Middle frontal gyrus (tissue), 1 donor: Measurements from ENCODE around the gene CERK.

ENCODE experiments used
- DNase-seq: peaks from one replicate; pipeline ENCODE4 v3.0.0-alpha.2; 2015; ENCODE audit warnings: low spot score; ENCODE audit errors: extremely low spot score

CERK gene

DNA sequence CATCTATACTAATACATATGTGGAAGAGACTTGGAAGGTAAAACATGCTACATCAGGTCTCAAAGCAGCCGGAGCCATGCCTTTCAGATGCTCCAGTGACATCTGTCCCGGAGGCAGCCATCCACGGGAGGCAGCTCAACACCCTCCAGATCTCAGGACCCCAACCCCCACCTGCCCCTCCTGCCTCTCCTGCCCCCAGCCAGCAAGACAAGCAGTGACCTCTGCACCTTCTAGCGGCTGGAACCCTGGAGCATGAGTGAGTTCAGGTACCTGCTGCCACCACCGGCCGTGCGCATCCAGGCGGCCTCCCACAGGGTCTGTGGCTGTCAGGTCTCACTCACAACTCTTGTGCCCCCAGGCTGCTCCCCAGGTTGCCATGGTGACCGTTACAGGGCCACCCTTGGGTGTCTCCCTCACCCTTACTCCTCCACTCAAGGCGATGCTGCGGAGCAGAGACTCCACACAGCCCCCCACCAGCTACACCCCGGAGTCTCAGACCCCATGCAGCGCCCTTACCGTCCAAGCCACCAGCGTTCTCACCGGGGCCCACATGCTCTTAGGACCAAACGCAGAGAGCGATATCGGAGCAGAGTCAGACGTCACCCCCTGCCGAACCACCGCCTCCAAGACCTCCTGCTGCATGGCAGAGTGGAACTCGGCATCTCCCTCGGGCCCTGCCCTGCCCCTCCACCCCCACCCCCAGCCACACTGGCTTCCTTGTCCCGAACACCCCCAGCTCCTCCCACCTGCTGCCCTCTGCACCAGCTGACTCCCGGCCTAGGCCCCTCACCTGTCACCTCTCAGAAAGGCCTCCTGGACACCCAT is 34.7 kb downstream of the CERK start:
- no peak for DNase-seq

DNA sequence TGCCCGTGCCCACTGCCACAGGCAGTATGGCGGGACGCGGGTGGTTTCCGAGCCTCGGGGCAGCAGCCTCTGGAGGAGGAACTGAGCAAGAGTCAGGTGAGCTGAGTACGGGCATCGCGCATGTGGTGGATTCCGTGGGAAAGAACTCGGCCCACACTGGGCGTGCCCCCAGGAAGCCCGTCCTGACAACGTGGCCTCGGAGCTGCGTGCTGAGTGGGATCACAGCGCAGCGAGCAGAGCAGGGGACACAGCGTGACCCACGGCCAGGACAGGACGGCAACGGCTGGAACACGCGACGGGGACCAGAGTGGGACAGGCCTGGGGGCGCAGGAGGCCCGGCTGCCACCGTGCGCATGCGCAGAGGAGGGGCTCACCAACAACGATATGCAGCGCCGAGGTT is 36.8 kb downstream of the CERK start:
- DNase-seq, result no peak

DNA sequence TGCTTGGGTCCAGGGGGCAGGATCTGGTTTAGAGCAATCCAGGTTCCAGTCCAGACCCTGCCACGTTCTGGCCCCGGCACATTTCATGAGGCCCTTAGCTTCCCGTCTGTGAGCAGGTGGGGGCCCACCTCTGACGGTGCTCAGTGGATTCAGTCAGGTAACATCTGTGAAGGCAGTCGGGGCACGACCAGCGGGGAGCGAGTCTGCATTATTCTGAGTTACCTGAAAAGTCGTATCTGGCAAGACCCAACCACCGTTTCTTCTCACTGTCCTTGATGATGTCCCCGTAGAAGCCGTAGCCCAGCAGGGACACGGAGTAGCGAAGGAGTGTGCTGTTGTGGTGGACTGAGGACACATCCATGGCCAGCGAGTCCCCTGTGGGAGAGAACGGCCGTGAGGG is 39.0 kb downstream of the CERK start:
- DNase-seq, result no peak

DNA sequence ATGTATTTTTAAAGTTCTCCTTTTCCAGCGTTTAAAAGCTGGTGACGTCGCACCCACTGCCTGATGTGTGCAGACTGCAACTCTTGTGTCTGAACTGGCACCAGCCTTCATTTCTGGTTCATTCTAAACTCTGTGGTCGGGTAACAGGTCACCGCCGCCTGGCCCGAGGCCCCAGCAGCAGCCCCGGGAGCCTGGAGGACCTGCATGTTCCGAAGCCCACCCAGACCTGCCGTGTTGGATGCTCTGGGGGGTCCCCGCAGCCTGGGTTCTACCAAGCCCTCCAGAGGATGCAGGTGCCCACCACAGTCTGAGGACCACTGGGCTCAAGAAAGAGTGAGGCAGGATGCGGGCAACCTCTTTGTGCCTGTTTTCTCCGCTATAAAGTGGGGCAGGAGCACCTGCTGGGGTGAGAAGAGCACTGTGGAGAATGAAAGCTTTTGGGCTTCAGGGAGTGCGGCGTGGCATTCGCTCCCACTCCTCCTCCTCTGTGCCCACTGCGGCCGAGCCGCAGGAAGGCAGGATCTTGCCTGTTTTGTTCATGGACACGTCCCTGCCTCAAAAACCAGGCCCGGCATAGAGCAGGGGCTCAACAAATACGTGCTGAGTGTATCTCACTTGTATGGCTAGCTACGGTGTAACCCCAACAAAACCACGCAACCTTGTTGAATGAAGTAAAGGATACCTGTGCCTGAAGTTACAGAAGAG is 40.1 kb downstream of the CERK start:
- DNase-seq, result no peak

DNA sequence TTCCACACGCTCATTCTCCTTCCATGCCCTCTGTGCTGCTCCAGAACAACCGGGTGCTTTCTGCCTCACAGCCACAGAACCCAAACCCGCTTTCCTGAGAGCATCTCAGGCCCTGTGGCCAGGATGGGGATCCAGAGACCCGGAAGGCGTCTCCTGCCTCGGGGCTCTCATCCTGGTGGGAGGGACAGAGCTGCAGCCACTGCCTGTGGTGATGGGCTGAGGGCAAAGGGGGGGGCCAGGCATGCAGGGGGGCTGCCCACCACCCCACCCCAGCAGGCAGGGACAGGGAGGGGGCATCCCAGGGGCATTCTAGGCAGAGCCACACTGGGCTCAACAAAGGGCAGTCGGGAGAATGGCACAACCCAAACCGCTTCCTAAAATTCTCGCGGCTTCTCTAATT is 41.4 kb downstream of the CERK start:
- DNase-seq, result no peak

DNA sequence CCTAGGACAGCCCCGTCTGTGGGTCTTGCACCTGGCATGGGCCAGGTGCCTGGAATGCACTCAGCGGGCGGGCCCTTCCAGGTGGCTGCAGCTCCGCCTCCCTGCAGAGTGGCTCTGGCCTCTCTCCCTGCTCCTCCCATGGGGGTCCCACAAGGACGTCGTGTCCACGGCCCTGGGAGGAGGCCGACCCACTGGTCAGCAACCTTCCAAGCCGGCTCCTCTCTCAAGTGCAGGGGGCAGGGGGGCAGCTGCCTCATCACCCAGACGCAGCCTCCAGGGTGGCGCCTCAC is 41.9 kb downstream of the CERK start:
- DNase-seq, result no peak

DNA sequence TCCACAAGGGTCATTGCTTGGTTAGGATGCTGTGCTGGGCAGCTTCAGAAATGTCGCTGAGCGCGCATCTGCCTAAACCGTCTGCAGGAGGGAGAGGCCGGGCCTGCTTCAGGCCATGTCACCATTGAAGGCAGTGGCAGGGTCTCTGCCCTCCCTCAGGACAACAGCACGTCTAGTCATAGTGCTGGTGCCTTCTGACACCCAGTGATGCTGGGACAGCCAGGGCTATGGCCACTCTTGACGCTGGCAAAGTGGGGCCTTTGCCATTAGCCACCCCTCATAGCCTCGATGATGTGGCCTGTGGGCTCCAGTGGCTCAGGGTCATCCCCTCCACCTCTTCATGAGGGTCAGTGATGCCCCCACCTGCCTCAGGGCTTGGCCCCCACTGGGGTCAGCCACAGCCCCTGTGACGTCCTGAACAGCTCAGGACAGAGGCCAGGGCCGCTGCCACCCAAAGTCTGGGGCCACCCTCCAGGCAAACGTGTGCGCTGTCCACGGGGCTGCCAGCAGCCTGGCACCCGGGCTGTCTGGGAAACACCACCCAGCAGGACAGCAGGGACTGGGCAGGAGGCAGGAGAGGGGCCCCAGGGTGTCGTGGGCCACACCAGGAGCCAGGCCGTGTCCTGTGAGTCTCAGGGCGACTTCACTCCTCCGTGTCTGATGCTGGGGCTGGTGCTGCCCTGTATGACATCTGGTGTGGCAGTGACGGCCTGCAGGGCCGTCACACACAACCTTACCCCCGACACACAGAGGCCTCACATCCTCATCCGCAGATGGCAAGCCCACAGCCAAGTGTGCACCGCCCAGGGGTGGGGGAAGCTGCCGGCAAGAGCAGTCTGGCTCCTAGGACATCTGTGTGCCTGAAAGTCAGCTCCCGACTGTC is 42.5 kb downstream of the CERK start:
- no peak for DNase-seq

DNA sequence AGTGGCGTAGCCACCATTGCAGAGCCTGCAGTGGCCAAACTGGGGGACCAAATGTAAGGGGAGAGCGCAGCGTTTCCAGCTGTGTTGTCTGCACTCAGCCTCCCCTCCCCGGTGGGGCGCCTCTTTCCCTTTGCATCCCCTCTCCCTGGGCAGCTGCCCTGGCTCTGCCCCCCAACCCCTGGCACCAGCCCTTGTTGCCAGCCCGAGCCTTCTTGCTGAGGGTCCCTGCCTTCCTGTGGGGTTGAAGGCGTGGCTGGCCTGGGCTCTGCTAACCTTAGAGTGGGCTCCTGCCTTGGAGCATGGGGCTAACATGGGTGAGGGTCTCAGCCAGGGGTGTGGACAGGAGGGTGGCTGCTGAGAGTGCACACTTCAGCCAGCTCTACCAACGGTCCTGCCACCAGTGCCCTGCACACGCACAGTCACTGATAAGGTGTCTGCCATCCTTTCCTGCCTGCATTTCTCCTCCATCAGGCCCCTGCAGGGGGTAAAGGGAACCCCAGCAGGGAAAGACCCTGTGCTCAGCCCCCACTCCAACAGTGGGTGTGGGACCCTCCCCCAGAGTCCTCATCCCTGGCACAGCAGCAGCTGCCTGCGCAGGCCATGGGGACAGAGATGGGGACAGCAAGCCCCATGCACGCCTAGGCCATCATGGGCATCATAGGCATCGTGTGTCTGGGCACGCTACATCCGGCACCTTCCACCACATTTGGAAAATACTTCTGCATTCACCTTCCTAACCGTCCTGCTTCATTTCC is 43.5 kb downstream of the CERK start:
- DNase-seq, result no peak

DNA sequence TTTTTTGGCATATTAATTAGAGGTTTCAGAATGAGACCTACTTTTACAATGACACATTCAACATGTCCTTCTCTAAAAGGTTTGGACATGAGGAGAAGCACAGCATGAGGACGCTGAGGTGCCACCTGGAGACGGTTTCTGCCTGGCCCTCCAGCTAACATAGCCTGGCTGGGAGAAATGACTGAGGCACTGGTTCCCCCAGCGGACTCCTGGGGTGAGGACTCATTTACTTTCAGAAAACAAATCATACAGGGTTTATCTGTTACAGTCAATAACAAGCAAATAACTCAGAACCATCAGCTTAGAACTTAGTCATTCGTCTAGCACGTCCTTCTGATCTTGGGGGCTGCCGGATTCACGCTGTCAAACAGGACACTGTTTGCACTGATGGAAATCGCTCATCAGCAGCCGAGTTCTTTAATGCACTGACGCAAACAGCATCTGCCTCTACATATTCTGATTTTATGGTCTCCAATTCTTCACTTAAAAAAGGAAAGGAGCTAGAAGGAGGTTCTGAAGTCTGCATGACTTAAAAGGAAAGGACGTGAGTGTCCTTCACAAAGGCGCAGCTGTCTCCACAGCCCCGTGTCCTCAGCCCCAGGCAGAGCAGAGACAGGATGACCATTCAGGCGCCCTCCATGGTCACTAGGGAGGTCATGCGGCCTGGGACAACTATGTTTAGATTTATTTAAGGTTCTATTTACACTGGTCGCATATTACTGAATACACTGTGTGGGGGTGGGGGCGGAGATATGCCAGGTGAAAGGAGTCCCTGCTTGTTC is 44.2 kb downstream of the CERK start:
- no peak for DNase-seq

DNA sequence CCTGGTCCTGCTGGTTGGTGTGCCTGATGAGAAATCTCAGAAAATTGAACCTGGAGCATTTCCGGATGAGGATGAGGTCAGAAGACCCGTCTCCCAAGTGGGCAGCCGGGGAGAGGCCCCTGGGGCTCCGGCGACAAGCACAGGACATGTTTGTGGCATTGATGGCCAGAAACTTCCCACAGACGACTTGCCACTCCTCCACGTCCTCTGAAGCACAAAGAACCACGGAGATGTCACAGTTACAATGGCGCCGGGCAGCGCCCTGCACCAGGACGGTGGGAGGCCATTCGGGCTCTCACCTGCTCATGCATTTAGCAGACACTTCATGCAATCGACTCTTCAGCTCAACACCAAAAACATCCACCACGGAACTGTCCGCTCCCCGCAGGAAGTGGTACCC is 46.5 kb downstream of the CERK start:
- no peak for DNase-seq

DNA sequence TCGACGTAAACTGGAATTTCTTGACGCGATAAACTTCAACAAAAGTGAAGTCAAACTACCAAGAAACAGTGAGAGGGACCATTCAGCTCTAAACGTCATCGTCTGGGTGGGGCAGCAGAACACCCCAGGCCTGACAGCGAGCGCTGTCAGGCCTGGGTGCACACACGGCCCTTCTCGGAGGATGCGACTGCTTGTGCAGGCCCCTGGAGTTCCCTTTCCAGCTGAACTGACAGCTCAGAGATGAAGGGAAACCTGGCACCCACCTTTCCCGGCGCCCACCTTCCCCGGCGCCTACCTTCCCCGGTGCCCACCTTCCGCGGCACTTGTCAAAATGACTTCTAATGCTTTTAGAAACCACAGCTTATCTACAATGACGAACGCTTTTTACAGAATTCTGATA is 47.9 kb downstream of the CERK start:
- no peak for DNase-seq

DNA sequence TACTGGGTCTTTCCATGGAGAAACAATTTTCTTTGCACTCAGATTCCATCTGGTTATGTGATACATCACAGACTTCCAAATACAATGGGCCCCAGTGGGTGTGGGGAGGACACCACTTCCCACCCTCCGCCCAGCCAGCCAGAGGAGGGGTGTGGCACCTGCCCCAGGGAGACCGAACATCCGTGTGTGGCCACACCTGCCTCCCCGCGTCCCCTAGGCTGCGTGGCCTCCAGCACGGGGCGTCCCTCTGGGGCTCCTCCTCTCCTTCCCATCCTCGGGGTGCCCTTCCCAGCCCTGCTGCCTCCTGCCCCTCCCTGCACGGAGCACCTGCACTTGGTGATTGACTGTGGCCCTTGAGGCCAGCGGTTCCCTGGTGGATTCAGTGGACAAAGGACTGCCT is 49.1 kb downstream of the CERK start:
- no peak for DNase-seq

DNA sequence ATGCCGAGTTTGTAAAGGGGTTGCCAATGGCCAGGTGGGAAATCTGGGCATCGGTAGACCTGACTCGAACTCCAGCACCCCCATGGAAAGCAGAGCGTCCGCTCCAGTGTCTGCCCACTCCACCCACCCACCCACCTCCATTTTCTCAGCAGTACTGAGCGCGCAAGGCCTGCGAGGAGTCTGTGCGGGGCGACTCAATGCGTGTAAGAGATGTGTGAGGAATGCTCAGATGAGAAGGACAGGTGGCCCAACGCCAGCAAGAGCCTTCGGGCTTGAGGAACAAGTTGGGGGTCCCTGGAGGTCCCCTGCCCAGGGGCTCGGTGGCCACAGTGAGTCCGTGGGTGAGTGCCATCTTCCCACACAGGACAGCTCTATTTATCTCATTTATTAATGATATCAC is 50.6 kb downstream of the CERK start:
- DNase-seq, result no peak

DNA sequence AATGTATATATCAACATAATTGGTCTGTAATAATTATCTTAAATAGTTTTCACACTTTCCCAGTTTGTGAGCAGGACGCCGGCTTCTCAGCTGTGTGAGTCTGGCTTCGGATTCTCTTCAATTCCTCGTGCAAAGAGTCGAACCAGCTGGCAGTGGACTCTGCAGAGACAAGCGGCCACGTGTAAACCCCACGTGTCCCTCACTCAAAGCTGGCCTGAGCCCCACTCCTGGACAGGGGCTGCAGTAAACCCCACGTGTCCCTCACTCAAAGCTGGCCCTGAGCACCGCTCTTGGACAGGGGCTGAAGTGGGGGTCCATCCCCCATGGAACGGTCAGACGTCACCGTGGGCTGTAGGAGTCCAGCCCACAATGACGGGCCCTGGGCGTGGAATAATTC is 51.0 kb downstream of the CERK start:
- DNase-seq, result no peak

DNA sequence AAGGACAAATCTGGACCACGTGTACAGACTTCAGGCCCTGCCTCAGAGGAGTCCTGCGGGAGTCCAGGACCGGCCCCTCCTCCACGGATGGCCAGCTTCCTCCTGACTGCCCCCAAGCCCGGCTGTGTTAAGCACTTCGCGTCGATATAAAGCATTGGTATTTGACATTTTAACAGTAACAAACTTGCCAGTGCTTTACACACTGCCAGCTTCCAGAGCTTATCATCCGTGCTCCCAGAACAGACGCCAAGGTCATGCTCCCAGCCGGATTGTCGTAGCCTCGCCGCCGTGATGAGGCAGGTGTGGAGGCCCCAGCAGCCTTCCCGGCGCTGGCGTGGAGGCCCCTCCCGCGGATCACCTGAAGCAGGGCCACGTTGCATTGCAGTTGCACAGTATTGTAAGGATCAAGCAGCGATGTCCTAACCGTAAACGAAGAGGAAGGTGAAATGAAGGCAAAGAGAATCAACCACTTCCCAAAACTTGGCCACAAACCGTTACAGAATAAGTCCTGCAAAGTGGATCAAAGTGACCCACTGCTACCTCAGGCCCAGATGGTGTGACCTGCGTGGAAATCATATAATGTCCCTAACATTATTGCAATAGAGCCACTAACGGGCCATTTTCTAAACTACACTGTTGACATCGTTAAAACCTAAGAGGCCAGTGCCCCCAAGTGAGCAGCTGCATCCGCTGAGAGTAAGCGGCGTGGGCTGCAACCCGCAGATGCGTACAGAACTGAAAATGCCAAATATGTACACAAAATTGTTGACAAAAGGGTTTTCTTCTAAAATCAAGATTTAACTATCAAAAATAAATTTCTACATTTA is 51.6 kb downstream of the CERK start:
- no peak for DNase-seq

DNA sequence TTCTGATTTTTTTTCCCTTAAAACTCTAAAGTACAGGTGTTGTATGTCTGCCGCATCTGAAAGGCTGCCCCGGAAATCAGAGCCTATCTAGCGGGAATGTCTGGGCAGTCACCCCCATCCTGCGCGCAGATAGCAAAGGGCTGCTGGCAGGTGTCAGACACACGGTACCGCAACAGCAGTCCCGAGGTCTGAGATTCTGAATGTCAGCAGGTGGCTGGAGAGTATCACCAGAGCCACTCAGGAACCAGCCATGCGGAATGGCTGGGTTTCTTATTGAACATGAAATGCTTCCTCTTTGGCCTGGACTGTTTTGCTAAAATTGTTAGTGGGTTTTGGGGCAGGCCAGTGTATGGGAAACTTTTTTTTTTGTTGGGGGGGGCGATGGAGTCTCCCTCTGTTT is 53.3 kb downstream of the CERK start:
- DNase-seq, result no peak

DNA sequence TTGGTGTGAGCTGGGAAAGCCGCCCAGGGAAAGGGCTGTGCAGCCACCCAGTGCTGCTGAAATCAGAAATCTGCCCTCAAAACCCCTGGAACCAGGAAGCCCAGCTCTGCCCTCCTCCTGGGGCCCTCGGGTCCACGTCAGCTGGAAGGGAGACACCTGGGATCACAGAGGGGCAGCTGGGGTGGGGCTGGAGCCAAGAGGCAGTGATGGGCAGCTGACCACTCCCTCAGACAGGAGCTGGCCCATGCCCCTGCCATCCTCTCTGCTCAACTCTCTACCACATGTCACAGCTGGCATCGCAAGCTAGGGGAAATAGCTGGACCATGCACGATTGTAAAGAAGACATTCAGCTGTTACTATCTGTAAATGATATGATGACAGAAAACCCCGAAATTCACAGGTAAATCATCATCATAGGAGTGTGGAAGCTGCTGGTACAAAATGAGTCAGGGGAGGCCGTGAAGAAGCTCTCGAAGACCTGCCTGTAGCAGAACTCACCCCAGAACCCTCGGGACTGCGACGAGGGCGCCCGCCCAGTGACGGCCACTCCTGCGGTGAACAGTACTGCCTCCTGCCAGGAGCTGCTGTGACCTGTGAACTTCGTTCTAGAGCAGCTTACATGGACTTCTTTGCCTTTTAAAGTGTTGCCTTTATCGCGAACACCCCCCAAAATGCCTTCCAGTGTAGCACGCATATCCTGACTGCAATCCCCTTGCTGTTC is 55.9 kb downstream of the CERK start:
- DNase-seq, result no peak

DNA sequence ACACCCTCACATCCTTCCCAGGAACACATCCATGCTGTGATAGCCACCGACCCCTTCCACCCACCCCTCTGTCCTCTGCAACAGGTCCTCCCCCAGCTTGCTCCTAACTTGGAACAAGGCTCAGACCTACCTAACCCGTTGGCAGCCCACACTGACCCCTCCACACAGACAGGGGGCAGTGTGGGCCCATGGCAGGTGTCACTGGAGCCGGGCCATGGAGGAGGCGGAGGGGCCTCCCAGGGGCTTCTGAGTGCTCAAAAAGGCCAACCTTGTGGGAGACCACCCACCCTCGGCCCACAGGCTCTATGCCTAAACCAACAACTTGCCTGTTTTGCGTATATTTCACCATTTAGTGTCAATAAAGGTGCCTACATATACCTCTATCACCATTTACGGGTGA is 57.0 kb downstream of the CERK start:
- DNase-seq, result no peak

DNA sequence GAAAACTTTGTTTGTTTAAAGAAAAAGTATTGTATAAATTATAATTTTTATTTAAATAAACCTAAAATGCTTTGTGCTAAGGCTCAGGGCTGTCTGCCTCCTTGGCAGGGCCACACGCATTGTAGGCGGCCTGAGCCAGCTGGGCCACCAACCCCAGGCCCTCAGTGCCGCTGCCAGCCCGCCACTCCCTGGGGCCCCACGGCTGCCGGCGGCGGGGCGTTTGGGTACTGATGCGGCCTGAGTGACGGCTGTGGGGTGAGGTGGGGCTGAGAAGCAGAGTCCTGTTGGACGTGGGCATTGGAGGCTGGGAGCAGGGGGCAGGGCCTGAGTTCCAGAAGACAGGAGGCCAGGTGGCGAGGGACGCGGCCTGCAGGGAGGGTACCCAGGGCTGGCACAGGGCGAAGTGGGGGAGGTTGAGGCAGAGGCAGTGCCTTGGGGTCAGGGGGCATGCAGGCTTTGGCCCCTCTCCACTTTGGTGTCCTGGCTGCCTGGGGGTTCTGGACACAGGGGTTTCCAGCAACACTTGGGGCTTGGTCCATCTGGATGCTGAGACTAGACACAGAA is 58.3 kb downstream of the CERK start:
- no peak for DNase-seq
